ENCODE data around the gene OR4B1. TPM values are rescaled to one million over a fixed set of nuclear protein-coding genes. Genes with fewer than 3 reads are reported as not detected.

OR4B1 gene
- total and polyA plus RNA-seq, 2 donors (not counting 3 experiments of a cell fraction or from before 2014, with no cell fraction given), result not detected

GRCh38 chr11:48177661-48178060 lies 38.9 kb upstream of the OR4B1 start:
- Histone ChIP-seq H3K9ac (replicated peaks; ENCODE audit: extremely low read depth, insufficient read depth, low read length) (no peak overlapping the region), H3K9me1 (replicated peaks; ENCODE audit: control insufficient read depth, extremely low read depth, insufficient read depth, low read length) (no peaks in the 10 kb centered on the region), H3K79me2 (ENCODE audit: control insufficient read depth, insufficient read depth, low read length) (no peaks in the 10 kb centered on the region), H3K27ac (ENCODE audit: insufficient read depth, low read depth, low read length) (no peak overlapping the region), H3K4me2 (ENCODE audit: insufficient read depth, low read length) (no peak overlapping the region), H3K9me3 (replicated peaks; ENCODE audit: control insufficient read depth, insufficient read depth, low read length) (no peaks in the 10 kb centered on the region), H3K4me3 (replicated peaks in 1 of 3; ENCODE audit: insufficient read depth in 1 of 3, low read depth in 1 of 3, low read length in 3 of 3) (no peak overlapping the region), H3K27me3 (ENCODE audit: control insufficient read depth in 2 of 2, insufficient read depth in 2 of 2, low read length in 2 of 2) (no peaks in the 10 kb centered on the region), H3K36me3 (ENCODE audit: control insufficient read depth in 2 of 2, extremely low read depth in 1 of 2, insufficient read depth in 2 of 2, low read length in 2 of 2) (no peaks in the 10 kb centered on the region), H2AFZ (ENCODE audit: low read depth, low read length) (no peak overlapping the region), H3K4me1 (ENCODE audit: control insufficient read depth, extremely low read depth, insufficient read depth, low read length) (no peaks in the 10 kb centered on the region), H4K20me1 (replicated peaks; ENCODE audit: control insufficient read depth, extremely low read depth, insufficient read depth, low read length) (no peaks in the 10 kb centered on the region)
- ChIA-PET CTCF (no interaction called here), POLR2A (no interaction called here)
- TF ChIP-seq MAX (IDR thresholded peaks at IDR 0.05; ENCODE audit: insufficient read depth, insufficient read length) (no peak), MYC (IDR thresholded peaks at IDR 0.05; ENCODE audit: low read depth, low read length) (no peak), CTCF (IDR thresholded peaks at IDR 0.05; ENCODE audit: extremely low read depth in 1 of 2, insufficient read depth in 1 of 2, low read depth in 1 of 2, low read length in 2 of 2) (no peak), POLR2AphosphoS5 (IDR thresholded peaks at IDR 0.05; ENCODE audit: insufficient read depth, low read depth, low read length) (no peak), JUN (IDR thresholded peaks at IDR 0.05; ENCODE audit: borderline replicate concordance, insufficient read depth, insufficient read length, low read depth) (no peak), EZH2 (IDR thresholded peaks at IDR 0.05; ENCODE audit: borderline replicate concordance, low read depth, low read length, severe bottlenecking) (no peak), POLR2A (IDR thresholded peaks at IDR 0.05; ENCODE audit: low read depth, low read length) (no peak), FOS (IDR thresholded peaks at IDR 0.05; ENCODE audit: borderline replicate concordance, insufficient read depth, low read length) (no peak), GATA2 (IDR thresholded peaks at IDR 0.05; ENCODE audit: insufficient read depth, insufficient read length, low read depth, low read length) (no peak)
- no TSS peak for BruUV-seq (replicated peaks)
- intact Hi-C loops (cut with micrococcal nuclease) (loop anchor here (10.0 kb wide), 1 partner anchor 987 kb away; no protein-coding TSS in a partner anchor), dilution Hi-C loops (cut with MboI; ENCODE audit: extremely low pct_ligation_motif_present, low sequenced_read_pairs) (no loop called here)
- FAIRE-seq, result no peak
- no peak for DNase-seq (ENCODE audit: low read depth, low spot score)

All from endothelial cell of umbilical vein (primary cell).